Effector memory CD4-positive, alpha-beta T cell (primary cell): ENCODE measurements around the gene ADAMTS17.
"Not testable (repeated sequence)": the region's sequence is repeated elsewhere in the genome, so short reads cannot be mapped to it uniquely, and the experiment has no call there.

Experiments used
- DNase-seq, 3 donors: peaks; one replicate each; pipeline ENCODE4 v3.0.0-alpha.2; 2020
- H3K27ac ChIP-seq: 2 replicates; pipeline ENCODE4 v1.7.0; 2013; ENCODE audit warnings: mild to moderate bottlenecking, low read length, moderate library complexity; ENCODE audit not compliant: insufficient read depth, poor library complexity, severe bottlenecking
- H3K27me3 ChIP-seq: replicated peaks from 2 replicates; pipeline ENCODE4 v1.7.0; 2013; ENCODE audit warnings: mild to moderate bottlenecking, low read length; ENCODE audit not compliant: insufficient read depth, control insufficient read depth, poor library complexity, severe bottlenecking
- H3K36me3 ChIP-seq: 2 replicates; pipeline ENCODE4 v1.7.0; 2013; ENCODE audit warnings: mild to moderate bottlenecking, low read length, moderate library complexity; ENCODE audit not compliant: control insufficient read depth, insufficient read depth
- H3K4me1 ChIP-seq: 2 replicates; pipeline ENCODE4 v1.7.0; 2013; ENCODE audit warnings: low read length, mild to moderate bottlenecking; ENCODE audit not compliant: control insufficient read depth, insufficient read depth, poor library complexity, severe bottlenecking
- H3K4me3 ChIP-seq: 2 replicates; pipeline ENCODE4 v1.7.0; 2013; ENCODE audit warnings: low read length, low read depth, mild to moderate bottlenecking; ENCODE audit not compliant: insufficient read depth, poor library complexity, severe bottlenecking
- H3K9me3 ChIP-seq: 2 replicates; pipeline ENCODE4 v1.7.0; 2013; ENCODE audit warnings: mild to moderate bottlenecking, low read length, moderate library complexity; ENCODE audit not compliant: control insufficient read depth

Gene ADAMTS17

DNA sequence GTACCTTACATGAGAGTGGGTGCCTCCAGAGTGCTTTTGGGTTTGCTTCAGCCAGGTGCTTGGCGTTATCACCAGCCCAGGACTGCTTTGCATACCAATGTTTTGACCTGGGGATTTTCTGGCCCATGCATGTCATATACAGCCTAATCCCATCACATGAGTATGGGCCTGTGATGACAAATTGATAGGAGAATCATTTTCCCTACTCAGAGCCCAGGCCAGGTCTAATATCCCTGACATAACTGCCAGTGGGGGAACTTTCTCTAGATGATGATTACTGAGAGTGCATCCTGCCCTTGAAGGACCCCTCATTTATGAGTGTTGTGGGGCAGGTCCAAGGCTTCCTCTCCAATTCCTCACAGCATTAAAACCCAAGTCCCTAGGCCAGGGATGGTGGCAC, 411.1 kb downstream of the ADAMTS17 start:
- H3K27ac ChIP-seq, result no peak overlapping the region
- no peaks in the 10 kb centered on the region for H3K27me3 ChIP-seq
- no peaks in the 10 kb centered on the region for H3K9me3 ChIP-seq
- no peak overlapping the region for H3K4me3 ChIP-seq
- no peak for DNase-seq
- H3K36me3 ChIP-seq, result no peaks in the 10 kb centered on the region
- H3K4me1 ChIP-seq, result peaks cover 10% of the 10 kb centered on the region

DNA sequence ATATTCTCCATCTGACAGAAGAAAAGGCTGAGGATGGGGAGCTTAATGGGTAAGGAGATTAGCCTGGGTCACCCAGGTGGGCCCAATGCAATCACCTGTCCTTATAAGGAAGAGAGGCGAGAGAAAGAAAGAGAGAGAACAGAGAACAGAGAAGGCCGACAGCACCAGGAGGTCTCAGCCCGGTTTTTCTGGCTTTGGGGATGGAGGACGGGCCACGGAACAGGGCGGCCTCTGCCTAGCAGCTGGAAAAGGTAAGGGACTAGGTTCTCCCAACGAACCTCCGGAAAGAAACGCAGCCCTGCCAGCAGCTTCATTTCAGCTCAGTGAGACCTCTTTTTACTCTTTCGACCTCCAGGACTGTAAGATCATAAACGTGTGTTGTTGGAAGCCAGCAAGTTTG, 412.5 kb downstream of the ADAMTS17 start:
- Histone ChIP-seq H3K36me3 (no peaks in the 10 kb centered on the region), H3K4me3 (no peak overlapping the region), H3K27ac (peak overlapping the region; percentile 63), H3K9me3 (no peaks in the 10 kb centered on the region), H3K27me3 (no peaks in the 10 kb centered on the region), H3K4me1 (peaks cover 13% of the 10 kb centered on the region)
- DNase-seq, result no peak

DNA sequence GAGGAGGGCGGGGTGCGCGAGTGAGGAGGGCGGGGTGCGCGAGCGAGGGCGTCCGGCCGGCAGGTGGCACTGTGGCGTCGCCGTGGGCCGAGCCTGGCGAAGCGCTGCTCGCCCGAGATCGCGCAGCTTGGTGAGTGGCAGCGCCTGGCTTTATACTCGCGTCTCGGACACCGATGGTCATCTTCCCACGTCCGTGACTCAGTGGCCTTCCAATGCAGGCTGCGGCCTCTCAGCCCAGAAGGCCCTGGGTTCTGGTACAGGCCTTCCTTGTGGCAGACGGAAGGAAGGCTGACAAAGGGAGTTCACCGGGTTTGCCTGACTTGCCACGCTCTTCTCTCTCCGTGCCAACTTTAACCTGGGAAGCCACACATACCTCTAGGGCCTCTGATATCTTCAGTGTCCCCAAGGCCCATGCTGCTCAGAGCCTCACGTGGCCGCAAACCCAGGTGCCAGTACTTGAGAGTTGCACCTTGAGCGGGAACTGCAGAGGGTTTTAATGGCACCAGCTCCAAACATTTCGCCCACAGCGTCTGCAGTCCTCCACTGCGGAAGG, 413.3 kb downstream of the ADAMTS17 start:
- Histone ChIP-seq H3K4me1 (peaks cover 13% of the 10 kb centered on the region), H3K4me3 (peak overlapping the region; percentile 46), H3K27ac (peak overlapping the region; percentile 63), H3K27me3 (no peaks in the 10 kb centered on the region), H3K36me3 (no peaks in the 10 kb centered on the region), H3K9me3 (no peaks in the 10 kb centered on the region)
- DNase-seq, result peak; percentile 78 to 81 (median 79)

DNA sequence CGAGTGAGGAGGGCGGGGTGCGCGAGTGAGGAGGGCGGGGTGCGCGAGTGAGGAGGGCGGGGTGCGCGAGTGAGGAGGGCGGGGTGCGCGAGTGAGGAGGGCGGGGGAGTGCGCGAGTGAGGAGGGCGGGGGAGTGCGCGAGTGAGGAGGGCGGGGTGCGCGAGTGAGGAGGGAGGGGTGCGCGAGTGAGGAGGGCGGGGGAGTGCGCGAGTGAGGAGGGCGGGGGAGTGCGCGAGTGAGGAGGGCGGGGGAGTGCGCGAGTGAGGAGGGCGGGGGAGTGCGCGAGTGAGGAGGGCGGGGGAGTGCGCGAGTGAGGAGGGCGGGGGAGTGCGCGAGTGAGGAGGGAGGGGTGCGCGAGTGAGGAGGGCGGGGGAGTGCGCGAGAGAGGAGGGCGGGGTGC, 415.2 kb downstream of the ADAMTS17 start:
- H3K4me3 ChIP-seq, H3K36me3 ChIP-seq: not testable (repeated sequence)
- peak in 2 of 3 donors; percentile 11 to 47 for DNase-seq

DNA sequence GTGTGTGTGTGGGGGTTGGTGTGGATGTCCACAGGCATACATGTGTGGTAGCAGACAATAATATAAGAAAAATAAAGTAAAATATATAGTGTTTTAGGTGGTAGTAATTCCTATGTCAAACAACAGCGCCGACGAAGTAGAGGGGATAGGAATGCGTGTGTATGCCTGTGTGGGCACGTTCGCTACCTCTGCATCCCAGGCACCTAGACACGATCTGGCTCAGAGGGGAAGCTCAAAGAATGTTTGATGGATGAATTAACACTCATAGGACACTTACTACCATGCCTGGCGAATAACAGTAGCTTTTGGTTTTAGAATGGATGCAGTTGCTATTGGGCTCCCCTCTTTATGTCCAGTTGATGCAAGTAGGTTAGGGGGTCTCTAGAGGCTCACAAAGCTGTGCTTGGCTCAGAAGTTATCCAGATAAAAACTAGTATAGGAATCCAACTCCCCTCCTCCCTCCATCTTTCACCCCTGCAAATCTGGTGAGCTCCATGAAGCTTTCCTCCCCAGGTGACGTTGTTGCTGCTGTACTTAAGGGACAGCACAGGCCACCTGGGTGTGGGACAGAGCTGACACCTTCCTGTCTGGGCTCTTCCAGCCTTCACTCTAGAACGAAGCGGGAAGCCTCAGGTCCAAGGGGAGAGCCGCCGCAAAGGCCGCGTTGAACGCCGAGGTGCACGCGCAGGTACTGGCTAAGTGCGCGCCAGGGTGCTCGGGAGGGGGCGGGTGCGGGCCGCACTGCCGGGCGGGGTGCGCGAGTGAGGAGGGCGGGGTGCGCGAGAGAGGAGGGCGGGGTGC, 415.9 kb downstream of the ADAMTS17 start:
- Histone ChIP-seq H3K36me3 (no peaks in the 10 kb centered on the region), H3K27me3 (no peaks in the 10 kb centered on the region), H3K27ac (peak overlapping the region; percentile 75), H3K9me3 (no peaks in the 10 kb centered on the region), H3K4me3 (peak overlapping the region; percentile 59), H3K4me1 (peaks cover 13% of the 10 kb centered on the region)
- DNase-seq, result peak; percentile 69 to 75 (median 71)

More for the DNA sequence above, 415.2 kb downstream of the ADAMTS17 start:
- H3K4me1 ChIP-seq, result peaks cover 13% of the 10 kb centered on the region
- not testable (repeated sequence) for H3K27ac ChIP-seq, H3K27me3 ChIP-seq, H3K9me3 ChIP-seq

DNA sequence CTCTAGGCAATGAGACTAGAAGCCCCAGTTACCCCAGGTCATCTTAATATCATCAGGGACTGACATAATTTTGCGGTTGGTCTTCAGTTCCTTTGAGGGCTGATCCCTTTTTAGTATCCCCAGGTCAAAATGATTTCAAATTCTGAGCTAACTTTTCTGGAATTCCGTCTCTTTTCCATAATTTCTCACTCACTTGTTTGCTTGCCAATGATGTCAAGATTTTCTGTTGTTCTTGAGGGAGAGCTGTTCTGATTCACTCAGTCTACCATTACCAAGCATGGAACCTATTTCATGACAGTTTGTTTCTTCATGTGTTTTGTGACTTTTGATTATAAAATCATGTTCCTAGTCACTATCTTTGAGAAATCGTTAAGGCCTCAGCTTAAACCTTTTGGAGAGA, 418.1 kb downstream of the ADAMTS17 start:
- Histone ChIP-seq H3K27me3 (no peaks in the 10 kb centered on the region), H3K9me3 (no peaks in the 10 kb centered on the region), H3K4me1 (peaks cover 7% of the 10 kb centered on the region), H3K36me3 (no peaks in the 10 kb centered on the region), H3K27ac (no peak overlapping the region), H3K4me3 (no peak overlapping the region)
- no peak for DNase-seq
